Cerebellar nuclear complex (tissue), 1 donor: Measurements from ENCODE around the gene EPHA4.
A peak's percentile ranks its signal among the peaks of the same experiment; 100 is the strongest.

Experiments
- DNase-seq, 2 experiments: peaks; one replicate each; lab custom pipeline; 2025; lab: John Stamatoyannopoulos, UW

Gene EPHA4

DNA sequence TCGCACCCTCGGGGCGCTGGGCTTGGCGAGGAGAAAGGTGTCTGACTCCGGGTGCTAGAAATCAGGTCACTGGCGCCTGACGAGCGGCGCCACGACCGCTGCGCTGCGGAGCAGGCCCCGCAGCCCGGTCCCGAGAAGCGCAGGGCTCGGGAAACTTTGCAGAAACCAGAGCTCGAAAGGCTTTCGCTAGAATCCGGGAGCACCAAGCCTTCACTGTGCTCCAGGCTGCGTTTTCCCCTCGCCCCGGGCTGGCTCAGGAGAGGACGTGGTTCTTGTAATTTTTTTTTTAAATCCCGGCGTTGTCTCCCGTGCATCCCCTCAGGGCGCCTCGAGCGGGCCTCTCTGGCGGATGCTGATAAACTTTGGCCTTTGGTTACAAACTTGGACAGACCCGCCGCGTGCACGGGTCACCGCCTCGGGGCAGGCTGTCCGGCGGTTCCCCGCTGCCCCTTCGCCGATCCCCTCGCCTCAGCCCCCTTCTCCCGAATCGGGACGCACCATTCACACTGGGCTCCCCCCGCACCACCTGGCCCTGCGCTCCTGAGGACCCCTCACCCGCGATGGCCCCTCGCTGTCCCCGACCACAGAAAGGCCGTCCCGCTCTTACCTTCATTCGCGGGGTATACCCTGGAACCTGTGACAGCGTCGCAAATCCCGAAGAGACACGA is 419 bp downstream of the EPHA4 start:
- DNase-seq = no peak

DNA sequence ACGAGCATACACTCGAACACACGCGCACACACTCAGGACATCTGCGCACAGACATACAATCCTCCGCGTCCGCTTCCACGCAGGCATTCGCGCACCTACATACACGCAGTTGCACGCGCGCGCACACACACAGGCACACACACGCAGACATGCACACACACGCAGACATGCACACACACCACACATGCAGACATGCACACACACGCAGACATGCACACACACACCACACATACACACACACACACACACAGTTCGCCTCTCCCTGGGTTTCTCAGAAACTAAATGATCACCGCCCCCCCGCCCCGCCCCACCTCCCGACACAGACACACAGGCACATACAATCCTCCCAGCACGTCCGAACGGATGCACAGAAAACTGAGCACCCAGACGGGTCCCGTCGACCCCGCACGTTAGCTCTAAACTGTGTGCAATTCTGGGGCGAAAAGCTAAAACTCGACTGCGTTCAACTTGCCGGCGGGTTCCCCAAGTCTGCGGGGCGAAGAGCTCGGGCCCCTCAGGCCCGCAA is 1.0 kb downstream of the EPHA4 start:
- no peak for DNase-seq

DNA sequence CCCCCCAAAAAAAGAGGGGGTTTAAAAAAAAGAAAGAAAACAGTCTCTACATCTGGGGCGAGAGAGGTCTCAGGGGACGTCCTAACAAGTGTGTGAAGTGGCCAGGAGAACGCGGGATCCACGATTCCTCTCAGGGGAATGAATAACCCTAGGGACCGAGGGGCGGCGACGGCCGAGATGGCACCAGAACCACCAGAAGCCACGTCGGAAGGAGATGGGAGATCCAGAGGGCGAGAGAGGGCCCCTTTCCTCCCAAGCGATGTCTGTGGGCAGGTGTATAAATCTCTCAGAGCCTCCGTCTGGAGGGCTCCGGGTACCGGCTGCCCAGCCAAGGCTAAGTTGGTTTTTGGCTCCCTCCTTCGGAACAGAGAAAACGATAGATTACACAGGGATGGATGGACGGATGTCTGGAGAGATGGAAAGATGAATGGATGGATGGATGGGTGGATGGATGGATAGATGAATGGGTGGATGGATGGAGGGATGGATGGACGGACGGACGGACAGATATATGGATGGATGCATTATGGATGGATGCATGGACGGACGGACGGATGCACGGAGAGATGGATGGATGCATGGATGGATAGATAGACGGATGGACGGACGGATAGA is 1.7 kb downstream of the EPHA4 start:
- DNase-seq = peak in 1 of 2 experiments; percentile 72

DNA sequence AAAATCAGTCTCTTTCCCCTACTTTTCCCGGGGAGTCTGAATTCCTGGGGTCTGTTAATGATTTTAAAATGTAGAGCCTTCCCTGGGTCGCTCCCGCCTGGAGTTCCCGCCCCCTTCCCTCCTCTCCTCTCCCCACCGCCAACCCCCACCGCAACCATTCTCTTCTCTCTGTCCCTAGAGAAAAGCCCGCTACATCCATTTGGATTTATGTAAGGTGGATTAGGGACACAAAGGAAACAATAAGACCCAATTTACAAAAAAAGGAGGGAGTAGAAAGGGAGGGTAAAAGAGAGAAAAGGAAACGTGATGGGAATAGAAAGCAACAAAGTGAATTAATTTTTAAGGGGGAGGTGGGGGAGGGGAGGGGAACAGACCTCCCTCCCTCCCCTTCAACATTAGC is 2.2 kb downstream of the EPHA4 start:
- DNase-seq = no peak

DNA sequence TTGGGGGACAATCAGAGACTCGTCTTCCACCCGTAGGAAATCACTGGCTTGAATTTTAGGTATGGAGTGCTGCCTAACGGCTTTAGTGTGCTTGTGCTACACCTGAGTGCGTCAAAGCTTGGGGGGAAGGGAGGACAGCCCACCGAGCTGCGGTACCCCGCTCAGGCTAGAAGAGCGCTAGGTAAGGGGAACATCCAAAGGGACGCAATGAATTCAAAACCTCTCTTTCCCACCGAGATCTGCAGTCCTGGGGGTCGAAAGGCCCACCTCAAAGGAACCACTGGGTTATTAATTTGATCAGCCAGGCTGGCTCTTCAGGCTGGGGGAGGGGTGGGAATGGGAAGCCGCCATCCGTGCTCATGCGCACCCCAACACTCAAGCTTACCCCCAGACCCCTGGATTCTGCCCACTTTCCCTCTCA is 2.7 kb downstream of the EPHA4 start:
- DNase-seq = no peak

DNA sequence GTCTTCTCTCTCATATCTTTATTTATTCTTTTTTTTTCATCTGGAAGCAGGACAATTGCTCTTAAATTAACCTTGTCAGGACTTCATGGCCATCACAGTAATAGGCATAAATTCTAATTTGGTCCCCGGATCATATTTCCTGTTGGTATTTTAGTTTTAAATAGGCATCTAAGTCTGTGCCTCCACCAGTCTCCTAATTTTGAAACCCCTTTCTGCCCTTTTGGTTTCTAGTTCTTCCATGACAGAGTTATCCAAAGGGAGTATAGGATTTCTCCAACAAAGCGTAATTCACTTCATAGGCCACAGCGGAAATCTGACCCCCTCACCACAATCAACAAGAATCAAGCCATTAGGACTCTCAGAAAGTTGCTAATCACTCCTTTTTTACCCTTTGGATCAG is 3.8 kb downstream of the EPHA4 start:
- no peak for DNase-seq

DNA sequence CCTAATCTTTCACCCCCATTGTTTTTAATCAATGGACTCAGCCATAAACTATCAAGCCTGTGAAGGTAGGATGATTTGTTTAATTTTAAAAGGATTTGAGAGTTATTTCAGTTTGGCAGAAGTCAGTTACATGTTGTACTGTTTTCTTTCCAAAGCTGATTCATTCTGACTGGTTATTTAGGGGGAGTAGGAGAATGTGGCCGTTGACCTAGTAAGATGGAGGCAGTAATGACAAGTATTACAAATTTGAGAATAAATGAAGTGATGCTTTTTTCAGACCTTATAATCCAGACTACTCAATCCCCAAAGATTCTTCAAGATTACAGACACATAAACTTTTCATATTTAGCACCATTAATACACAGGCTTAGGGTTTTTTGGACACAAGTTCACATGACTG is 4.3 kb downstream of the EPHA4 start:
- DNase-seq = no peak

DNA sequence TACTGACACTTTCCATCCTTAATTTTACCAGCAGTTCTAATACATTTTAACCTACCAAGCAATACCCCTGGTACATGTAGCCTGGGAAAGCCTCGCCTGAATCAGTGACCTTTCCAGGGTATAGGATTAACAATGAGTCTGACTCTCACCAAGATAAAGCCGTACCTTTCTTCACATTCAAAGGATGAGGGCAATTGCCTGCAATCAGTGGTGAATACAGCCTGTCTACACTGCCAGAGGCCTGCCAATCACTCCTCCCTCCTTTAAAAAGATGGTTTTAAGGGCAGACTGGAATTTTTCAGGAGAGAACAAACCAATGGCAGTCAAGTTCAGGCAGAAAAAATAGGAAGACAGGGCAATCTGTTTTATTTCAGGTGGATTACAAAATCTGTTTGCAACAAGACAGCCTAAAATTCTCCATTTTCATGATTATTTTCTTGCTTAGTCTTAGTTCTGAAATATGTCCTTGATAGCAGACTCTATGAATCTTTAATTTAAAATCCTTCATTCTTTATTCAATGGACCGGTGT is 4.8 kb downstream of the EPHA4 start:
- no peak for DNase-seq

DNA sequence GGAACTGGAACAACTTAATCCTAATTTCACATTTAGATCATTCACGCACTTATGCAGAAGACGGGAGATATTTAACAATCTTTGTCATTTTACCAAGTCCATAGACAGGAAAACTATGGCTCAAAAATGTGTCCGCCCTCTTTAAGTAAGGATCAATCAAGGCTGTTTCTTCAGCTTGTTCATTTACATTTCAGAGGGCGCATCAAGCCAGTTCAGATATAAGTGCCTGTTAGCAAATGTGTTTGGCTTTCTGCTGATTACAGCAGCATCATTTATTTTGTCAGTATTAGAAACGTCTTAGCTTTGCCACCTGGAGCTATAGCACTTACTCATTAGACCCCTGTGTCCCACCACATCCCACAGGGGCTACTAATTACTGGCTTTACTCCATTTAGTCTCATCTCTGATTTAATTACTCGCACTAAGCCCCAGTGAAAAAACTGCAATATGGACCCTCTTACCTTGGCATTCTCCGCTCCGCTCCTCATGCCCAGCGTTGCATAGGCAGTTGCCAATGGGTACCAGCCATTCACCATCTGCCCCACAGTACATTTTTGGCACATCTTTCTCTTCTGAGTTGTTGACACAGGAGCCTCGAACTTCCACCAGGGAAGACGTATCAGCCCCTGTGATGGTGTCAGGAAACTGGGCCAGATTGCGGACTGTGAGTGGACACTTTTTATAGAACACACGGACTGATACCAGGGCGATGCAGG is 8.7 kb downstream of the EPHA4 start:
- DNase-seq = peak; percentile 7 to 48

DNA sequence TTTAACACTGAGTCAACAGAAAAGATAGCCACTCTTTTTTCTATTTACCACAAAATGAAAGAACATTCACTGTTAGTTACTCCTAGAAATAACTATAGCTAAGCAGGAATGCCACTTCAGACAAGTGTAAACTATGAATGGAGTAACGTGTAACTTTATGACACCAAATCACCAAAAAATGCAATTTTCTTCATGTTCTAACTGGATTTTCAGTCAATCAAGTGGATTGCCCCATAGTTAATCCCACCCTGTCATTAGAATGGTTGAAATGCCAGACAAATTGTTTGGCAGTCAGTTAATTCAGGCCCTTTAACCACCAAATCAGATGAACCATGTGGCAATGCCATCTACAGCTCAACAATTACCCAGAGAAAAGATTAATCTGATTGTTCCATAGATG is 9.9 kb downstream of the EPHA4 start:
- DNase-seq = no peak

DNA sequence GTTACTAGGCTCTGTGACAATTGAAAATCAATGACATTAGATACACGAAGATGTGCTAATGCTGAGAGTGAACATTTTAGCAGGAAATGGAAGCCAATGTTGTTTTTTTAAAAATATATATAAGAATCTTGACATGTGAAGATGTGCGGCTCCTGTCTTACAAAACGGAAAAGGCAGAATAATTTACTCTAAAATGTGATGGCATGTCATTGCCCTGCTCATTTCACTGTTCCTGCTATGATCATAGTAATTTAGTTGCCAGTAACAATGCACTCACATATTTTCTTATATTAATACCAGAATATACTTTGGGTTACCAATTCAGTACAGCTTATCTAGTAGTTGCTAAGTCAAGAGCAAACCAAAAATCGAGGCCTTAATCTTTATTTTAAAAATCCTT is 10.3 kb downstream of the EPHA4 start:
- DNase-seq = no peak

DNA sequence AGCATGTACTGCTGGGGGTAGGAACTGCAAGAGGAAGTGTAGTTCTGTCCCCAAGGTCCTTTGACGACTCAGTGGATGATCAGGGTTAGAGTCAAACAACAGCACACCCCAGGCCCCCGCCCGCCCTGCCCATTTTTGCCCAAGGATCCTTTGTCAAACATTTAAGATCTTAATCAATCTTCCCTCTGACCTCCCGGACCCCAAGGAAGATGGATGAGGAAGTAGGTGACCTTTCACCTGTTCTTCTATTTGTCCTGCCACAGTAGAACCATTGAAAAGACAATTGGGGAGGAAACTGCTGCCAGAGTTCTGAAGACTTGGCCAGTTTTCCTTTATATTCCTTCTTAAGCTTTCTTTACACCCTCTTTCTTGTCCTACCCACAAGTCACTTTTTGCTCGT is 12.1 kb downstream of the EPHA4 start:
- DNase-seq = no peak

DNA sequence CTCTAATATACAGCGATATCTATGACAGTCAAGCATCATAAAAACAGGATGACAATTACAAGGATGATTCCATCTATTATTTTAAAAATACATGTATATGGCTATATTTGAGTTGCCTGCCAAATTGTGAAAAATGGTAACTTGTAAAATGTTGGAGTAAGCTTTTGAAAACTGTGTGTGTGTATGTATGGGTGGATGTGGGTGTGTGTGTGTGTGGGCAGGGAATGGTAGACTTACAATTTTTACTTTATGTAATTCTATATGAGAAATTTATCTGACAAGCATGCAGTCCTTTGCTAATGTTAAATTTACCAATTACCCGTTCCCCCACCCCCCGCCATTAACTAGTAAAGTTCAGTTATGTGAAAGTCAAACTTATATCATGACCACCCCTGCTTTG is 14.0 kb downstream of the EPHA4 start:
- DNase-seq = no peak

DNA sequence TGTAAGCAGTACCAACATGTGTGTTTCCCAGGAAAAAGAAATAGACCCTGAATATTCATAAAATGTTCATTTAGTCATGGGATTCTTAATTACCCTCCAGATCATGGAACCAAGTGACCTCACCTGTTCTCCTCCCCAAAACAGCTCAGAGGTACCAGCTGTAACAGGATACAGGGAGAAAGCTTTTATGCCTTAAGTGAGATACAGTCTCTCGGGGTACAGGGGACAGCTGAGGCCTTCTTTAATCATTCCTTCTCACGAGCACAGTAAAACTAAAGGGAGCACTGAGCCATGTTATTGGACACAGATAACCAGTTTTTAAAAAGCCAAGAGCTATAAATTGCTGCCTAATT is 16.6 kb downstream of the EPHA4 start:
- DNase-seq = no peak

DNA sequence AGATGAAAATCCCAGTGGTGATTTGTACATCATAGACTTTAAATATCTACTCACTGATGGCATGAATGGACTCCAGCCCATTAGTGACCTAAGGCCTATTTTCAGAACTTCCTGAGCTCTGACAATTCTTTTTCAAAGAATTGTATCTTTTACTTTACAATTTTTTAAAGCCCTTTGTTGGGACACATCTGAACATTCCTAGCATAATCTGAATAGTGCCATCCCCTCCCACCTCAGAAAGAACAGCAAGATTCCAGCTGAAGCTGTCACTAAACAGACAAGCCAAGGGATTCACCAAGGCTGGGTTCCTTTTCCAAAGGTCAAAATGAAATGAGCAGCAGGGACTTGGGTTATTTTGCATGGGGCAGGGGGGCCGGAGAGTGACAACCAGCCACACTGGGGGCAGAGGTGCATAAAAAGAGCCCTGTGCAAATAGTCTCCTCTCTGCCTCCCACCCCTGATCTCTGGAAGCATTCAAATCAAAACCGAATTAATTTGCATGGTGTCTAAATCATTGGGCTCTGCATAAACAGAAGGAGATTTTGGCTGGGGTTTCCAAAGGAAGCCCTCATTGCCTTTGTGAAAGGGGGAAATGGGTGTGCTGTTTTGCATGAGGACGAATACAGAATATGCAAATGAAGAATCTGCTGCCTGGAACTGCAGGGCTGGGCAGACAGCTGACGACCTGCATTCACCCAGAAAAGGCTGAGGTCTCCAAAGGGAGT is 17.2 kb downstream of the EPHA4 start:
- DNase-seq = no peak

DNA sequence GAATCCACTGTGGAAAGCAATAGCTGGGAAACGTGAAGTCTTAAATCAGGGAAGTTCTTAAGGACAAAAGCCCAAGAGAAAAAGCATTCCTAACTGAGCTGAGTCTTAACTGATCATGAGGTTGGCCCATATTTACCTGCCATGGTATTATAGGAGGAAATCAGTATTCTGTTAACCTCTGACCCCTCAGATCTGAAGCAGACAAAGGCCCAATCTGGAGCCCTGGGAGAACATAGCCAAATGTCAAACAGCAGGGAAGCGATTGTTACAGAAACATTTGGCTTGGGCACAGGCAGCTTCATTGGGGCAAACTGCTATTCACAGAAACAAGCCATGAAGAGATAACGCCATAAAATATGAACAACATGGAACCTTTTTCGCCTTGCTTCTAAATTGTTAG is 18.8 kb downstream of the EPHA4 start:
- peak in 1 of 2 experiments; percentile 42 for DNase-seq

DNA sequence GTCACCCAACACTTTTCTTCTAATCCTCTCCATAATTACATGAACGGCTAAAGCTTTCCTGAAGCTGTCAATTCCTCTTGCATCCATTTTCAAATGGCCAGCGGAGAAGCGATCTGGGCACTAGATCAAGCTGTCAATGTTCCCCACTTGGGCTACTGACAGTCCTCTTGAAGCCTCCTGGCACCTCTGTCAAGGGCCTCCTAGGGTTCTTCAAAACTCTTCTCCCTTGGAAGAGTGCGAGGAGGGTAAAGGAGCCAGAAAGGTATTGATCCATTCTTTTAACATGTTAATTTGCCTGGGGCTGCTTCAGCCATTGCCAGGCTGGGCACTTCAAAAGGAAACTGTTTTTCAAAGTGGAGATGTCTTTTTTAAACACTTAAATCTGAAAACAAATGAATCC is 19.8 kb downstream of the EPHA4 start:
- DNase-seq = no peak

DNA sequence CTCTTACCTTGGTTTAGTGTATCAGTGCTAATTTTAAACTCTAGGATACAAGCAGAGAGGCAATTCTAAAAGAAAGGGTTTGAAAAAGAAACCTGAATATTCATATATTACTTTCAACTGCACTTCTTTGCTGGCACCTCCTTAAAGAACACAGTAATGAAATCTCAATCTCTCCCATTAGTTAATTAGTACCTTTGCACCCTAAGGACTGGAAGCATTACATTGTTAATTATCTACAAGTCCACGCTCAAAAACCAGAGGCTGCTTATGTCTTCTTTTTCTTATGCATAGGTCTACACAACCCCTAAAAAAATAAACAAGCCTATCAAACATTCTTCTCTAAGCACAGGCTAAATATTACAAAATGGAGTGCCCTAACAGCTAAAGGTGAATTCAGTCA is 20.2 kb downstream of the EPHA4 start:
- no peak for DNase-seq

DNA sequence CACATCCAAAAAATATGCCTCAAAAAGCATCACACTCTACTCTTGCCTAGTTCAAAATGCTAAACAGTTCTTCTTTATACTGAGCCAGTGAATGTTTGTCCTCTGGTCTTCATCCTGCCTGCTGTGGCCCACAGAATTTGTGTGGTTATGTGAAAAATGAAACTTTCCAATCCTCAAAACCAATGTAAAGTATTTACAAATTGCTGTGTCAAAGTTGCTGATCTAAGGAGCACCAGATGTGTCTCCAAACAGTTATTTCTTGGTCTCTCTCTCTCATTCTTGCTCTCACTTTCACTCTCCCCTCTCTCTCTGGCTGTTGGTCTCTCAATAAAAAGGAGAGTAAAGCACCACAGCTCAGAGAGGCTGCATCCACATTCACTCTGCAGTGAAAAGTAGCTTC is 23.0 kb downstream of the EPHA4 start:
- DNase-seq = no peak

DNA sequence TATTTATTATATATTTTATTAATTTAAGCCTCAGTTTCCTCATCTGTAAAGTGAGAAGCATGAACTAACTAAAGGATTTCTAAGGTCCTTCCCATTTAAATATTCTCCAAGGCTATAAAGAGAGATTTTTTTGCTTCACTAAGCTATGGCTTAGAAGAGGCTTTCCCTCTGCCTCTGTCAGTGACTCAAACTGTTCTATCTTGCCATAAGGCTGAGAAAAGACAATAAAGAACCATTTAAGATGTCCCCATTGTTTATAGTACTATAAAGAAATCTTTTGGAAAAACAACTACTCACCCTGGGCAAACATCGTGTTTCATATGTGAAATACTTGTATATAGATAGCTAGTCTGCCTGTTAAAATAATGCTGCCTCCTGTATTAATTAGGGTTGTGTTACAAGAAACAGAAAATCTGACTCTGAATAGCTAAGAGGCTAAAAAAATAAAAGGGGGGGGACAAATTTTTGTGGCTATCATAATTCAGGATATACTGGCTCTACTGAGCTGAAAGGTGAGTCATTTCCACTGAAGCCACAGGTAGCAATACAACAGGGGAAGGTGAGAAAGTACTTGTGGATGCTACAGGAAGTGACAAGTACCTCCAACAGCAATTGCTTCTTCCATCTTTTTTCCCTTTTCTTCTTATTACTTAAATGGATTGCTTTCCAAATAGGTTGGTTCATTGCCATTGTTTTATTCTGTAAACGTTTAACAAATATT is 25.4 kb downstream of the EPHA4 start:
- DNase-seq = no peak

DNA sequence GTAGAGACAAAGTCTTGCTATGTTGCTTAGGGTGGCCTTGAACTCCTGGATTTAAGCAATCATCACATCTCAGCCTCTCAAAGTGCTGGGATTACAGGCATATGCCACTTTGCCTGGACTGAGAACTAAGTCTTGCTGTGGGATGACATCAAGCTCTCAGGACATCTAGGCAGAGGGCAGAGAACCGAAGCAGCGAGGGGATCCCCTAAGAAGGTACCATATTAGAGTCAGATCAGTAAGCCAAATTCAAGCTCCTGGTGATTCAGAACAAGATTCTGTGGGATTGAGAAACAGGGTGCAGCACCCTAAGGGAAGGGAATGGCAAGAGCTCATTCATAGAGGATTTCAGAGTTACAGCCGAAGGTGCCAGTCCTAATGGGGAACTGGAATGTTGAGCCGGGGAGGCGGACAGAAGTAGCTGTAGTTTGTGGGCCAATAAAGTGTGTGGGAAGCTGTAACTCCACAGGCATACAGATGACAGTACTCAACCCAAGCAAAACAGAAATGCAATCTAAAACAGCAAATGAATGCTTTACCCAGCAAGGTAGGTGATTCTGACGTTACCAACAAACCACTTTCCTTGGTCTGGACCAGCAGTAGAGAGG is 30.9 kb downstream of the EPHA4 start:
- no peak for DNase-seq
